Measurements from ENCODE around the gene HS3ST4. TPM values are rescaled to one million over a fixed set of nuclear protein-coding genes. Genes with fewer than 3 reads are reported as not detected.

The HS3ST4 gene
- total RNA-seq, 4 donors from 2014 or later, result not detected

GRCh38 chr16:25867041-25867440 lies 175.3 kb downstream of the HS3ST4 start:
- ATAC-seq (ENCODE audit: low FRiP score) (no peak), DNase-seq (ENCODE audit: low spot score) (no peak)
- TF ChIP-seq CTCF (IDR thresholded peaks at IDR 0.05), result no peak

GRCh38 chr16:25868106-25868505 lies 176.3 kb downstream of the HS3ST4 start:
- ATAC-seq (ENCODE audit: low FRiP score), result no peak
- no peak for DNase-seq (ENCODE audit: low spot score)
- no peak for TF ChIP-seq CTCF (IDR thresholded peaks at IDR 0.05)

GRCh38 chr16:25868706-25869370 lies 177.1 kb downstream of the HS3ST4 start:
- TF ChIP-seq CTCF (IDR thresholded peaks at IDR 0.05), result no peak
- ATAC-seq (ENCODE audit: low FRiP score), result no peak
- no peak for DNase-seq (ENCODE audit: low spot score)

GRCh38 chr16:25872369-25873070 lies 180.8 kb downstream of the HS3ST4 start:
- DNase-seq (ENCODE audit: low spot score), result no peak
- no peak for ATAC-seq (ENCODE audit: low FRiP score)

GRCh38 chr16:25874196-25874595 lies 182.4 kb downstream of the HS3ST4 start:
- no peak for DNase-seq (ENCODE audit: low spot score)
- ATAC-seq (ENCODE audit: low FRiP score), result no peak
- TF ChIP-seq CTCF (IDR thresholded peaks at IDR 0.05), result no peak

More at GRCh38 chr16:25872369-25873070, 180.8 kb downstream of the HS3ST4 start:
- no peak for TF ChIP-seq CTCF (IDR thresholded peaks at IDR 0.05)

- ATAC-seq (ENCODE audit: low FRiP score), result no peak
- TF ChIP-seq CTCF (IDR thresholded peaks at IDR 0.05), result no peak
- DNase-seq (ENCODE audit: low spot score), result no peak
Observed at GRCh38 chr16:25875956-25876598, 184.3 kb downstream of the HS3ST4 start.

Data from omental fat pad (tissue), 4 donors.